ENCODE results near the gene FOXC1.

GRCh38 chr6:1659816-1660215, 50.1 kb downstream of the FOXC1 start:
- no peak for TF ChIP-seq POLR2AphosphoS5 (IDR thresholded peaks at IDR 0.05; ENCODE audit: low read depth, low read length)
- TF ChIP-seq POLR2A (IDR thresholded peaks at IDR 0.05; ENCODE audit: low read depth, low read length): no peak
- no peak for TF ChIP-seq TAF1 (IDR thresholded peaks at IDR 0.05; ENCODE audit: low read depth, low read length)

All from GM12891 (cell line).